Activated CD4-positive, alpha-beta T cell treated with anti-CD3 and anti-CD28 coated beads for 4 hours (primary cell): ENCODE results near the gene NDUFA5.

ENCODE experiments used
- DNase-seq, 2 donors: peaks; one replicate each; pipeline ENCODE4 v3.0.0-alpha.2; 2020

The NDUFA5 gene

DNA sequence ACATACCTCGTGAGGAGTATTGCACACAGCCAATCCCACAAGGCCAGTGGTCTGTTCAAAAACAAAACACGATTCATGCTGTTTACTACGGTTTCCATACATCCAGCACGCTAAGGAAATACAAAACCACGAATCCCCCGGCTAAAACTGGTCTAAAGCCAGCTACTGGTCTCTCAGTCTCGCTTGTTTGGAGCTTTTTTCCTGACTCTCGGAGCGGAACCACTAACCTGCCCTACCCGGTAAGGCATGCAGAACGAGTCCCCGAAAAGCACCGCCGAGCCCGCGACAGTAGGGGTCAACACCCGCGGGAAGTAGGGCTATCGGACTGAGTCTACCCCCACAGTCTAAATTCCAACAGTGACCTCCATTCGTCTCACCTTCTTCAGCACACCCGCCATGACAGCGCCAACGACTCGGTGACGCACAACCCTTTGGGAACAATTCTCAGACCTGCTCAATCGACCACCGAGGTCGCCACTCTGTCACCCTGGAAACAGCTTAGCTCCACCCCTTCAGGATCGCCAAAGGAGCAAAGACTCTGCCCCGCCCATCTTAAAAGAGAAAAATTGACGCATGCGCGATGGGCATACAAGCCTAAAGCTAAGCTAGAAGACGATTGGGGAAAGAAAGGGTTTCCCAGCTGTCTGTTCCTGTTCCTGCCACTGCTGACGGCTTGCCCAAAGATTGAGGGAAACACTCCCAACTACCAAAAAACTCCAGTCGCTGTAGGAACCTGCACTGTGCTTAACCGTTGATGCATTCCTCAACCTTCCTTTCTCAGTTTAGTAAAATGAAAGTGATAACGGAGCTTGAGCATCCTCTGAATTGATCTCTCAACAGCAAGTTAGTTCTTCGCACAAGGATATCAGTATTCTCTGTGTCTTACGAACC is at the start of gene NDUFA5:
Gene NDUFA5 (minus strand): TSS at position 421 of the 891 bp plus-strand sequence. CDS start 23 bp downstream, at position 398.
- peak; percentile 97 to 99 for DNase-seq

DNA sequence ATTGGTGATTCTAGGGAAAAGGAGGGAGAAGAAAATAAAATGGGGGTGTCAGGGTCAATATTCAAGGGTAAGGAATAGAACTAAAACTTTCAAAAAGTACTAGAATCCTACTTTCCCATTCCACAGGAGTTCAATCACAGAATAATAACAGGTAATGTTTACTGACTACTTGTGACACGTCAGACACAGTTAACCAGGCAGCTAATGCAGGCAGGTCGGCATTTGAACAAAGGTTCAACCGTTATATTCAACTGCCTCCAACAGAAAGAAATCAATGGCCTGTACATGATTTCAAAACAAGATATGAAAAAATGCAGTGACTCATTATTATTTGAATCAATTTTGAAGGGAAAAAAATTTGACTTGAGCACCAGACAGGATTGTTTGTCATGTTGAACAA is 47.1 kb upstream of the NDUFA5 start:
- no peak for DNase-seq

DNA sequence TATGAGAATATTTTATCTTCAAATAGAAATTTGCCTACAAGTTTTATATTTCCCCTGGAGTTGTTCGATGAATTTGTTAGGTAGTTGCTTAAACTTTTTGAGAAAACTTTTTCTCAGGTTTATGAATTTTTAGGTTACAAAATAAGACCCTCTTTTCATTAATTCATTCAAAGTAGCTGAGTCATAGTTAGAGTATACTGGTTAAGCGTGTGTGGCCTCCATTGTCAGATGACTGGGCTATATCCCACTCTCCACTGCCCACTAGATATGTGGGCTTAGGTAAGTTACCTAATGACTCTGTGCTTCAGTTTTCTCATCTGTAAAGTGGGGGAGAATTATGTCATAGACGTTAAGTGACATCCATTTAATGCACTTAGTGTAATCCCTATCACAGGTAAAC is 45.0 kb upstream of the NDUFA5 start:
- no peak for DNase-seq

DNA sequence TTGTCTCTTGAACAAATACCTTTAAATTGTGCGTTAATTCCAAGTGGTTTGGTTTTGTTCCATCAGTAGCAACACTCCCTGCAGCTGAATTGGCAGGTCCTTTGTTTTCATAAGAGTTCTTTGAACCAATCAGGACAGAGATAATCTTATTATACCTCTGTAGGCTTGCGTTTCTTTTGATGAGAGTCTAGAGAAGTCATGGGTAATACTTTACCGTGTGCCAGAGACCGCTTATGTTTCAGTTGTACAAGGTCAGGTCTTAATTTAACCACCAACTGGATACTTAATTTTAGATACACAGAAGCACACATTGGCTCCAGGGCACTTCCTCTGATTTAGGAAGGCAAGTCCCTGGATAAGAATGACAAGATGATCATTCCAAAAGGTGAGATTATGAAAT is 43.9 kb upstream of the NDUFA5 start, which contains the start of gene ASB15:
Gene ASB15 (plus strand): TSS at position 292 of the 400 bp plus-strand sequence. CDS start 12,682 bp downstream, outside the sequence.
- no peak for DNase-seq

DNA sequence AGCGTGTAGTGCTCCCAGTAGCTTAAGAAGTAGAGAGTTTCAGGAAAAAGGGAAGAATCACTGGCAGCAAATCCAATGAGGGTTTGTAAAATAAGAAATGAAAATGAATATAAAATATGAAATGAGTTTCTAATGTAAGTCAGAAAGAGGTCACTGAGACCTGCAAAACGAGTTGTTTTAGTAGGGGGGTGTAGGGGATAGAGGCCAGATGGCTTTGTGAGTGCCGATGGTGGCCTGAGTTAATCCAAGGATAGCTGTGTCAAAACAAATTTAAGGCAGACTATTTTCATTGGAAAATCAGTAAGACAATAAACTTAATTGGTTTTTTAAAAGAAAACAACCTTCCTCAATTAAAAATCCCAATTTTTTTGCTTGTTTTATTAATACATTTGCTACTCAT is 43.3 kb upstream of the NDUFA5 start:
- no peak for DNase-seq

DNA sequence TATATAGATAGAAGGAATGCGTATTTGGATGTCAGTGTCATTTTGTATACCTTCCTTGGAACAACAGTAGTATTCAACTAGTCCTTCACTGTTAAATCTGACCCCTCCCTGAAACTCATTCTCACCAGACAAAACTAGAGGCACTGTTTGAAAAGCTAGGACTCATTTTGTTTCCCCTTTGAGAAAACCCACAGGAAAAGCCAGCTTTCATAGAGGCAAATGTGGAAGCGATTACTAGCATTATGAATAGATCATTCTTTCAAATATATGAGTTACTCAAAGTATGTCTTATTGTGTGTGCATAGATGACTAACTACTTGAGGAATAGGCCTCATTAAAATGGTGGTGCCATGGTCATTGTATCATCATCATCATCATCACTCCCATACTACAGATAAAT is 42.1 kb upstream of the NDUFA5 start:
- DNase-seq = no peak

DNA sequence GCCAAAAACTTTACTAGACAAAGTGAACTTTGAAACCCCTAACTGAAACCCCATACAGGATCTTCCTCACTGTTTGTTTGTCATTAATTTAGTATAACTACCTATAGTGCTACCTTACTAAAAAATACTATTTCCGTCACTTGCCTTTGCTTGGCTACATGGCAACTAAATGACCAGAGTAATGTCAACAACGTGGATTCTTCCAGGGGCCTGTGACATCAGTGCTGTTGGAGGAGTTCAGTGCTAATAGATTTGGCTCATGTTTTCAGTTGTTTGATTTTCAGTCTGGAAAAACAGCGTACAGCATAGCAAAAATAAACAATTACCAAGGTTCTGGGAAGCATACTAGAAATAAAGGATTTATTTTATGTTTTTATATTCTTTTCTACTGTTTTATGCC is 41.0 kb upstream of the NDUFA5 start:
- DNase-seq = no peak

DNA sequence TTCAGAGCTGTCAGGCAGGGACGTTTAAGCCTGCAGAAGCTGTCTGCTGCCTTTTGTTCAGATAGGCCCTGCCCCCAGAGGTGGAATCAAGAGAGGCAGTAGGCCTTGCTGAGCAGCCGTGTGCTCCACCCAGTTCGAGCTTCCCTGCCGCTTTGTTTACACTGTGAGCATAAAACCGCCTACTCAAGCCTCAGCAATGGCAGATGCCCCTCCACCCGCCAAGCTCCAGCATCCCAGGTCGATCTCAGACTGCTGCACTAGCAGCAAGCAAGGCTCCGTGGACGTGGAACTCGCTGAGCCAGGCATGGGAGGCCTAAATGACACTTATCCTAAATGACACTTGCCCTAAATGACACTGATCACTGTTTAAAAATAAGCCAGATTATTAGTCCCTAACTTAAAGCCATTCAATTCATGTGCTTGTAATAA is 37.2 kb upstream of the NDUFA5 start:
- DNase-seq = no peak

DNA sequence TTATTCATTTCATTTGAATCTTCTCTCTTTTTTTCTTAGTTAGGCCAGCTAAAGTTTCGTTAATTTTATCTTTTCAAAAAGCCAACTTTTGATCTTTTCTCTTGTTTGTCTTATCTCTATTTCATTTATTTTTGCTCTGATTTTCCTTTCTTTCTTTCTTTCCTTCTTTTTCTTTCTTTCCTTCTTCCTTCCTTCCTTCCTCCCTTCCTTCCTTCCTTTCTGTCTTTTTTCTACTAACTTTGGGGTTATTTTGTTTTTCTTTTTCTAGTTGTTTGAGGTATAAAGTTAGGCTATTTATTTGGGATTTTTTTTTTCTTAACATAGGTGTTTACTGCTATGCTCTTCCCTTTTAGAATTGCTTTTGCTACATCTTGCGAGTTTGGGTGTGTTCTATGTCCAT is 30.8 kb upstream of the NDUFA5 start:
- no peak for DNase-seq

DNA sequence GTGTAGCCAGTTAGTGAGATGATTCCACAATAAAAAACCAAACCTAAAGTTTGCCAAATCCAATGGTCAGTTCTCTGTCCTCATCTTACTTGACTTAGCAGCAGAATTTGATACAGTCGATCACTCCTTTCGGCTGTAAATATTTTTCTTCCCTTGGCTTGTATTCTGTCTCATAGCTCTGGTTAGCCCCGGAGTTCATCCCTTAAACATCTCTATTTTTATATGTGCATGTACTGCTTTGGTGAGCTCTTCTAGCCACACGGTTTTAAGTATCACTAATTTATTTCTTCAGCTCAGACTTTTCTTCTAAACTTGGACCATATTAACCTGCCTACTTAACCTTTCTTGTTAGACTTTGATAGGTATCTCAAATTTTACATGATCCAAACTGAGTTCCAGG is 26.2 kb upstream of the NDUFA5 start:
- no peak for DNase-seq

DNA sequence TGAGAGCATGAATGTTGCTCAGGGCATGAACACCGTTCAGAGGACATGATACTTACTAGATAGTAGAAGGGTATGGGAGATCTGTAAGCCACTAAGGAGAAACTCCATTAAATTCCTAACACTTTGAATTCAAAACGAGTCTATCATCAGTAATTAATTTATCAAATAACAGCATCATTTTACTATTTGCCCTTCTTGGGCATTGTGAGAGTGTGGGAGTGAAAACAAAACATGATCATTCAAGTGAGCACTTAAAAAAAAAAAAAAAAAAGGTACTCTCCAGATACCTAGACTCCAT is 23.5 kb upstream of the NDUFA5 start:
- no peak for DNase-seq

DNA sequence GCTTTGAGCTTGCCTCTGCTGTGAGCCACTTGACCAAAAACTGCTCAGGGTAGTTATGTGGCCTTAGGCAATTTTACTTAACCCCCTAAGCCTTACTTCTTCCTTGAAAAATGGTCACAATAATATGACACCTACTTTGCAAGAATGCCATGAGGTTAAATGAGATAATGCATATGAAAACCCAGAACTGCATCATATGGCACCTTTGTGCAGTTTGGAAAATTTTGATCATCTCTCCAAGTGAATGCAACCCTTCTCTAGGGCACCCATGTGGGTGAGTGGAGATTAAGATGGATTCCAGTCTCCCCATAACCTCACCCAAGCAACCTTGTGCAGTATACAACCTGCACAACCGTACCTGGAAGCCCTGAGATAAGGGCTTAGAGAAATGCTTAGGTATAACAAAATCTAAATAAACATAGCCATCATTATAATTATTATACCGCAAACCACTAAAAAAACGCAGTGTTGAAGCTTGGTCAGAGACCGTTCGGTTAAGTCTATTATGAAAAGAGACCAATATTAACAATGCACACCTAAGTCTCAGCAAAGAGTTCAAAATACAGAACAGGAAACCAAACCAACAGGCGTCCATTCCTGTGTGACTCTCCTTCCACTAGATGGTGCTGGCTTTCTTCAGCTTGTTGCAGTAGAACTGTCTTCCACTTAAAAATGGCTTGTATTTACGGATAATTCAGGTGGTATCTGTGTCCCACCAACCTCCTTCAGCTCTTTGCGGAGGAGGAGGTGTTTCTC is 23.0 kb upstream of the NDUFA5 start:
- DNase-seq = no peak

DNA sequence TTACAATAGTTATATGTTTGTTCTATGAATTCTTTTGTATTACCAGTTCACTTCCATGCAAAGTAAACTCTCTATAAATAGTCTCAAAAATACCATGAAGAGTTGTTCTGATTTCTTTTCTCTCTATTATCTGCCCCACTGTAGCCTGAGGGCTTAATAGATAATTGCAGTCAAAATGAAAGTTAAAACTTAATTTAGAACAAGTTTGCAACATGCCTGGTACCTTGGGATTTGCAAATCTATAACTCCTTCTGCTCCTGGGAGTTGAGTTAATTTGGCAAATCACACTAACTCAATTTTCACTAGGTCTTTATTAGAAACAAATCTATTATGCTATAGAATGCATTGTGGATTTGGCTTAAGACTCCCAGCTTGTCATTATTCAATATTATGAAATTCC is 21.8 kb upstream of the NDUFA5 start:
- DNase-seq = no peak

DNA sequence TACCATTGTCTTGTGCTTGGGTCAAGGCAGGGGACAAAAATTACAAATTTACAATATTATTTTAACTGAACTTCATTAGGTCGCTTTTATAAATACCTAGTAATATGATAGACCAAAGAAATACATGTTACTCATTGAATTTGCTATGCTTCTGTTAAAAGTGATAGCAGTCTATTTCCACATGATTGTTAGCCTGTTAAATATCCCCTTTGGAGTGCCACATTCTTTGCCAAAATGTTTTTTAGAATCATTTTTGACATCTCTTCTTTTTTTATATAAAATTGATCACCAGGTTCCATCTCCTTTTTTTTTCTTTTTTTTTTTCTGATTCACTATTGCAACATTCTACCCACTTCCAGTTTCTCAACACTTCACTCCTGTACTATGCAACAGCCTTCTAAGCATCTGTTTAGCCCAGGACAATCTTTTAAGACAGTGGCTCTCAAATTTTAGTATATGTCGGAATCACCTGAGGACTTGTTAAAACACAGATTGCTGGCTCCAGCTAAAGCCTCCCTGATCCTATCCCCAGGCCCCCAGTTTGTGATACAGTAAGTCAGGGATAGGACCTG is 16.4 kb upstream of the NDUFA5 start:
- DNase-seq = no peak

DNA sequence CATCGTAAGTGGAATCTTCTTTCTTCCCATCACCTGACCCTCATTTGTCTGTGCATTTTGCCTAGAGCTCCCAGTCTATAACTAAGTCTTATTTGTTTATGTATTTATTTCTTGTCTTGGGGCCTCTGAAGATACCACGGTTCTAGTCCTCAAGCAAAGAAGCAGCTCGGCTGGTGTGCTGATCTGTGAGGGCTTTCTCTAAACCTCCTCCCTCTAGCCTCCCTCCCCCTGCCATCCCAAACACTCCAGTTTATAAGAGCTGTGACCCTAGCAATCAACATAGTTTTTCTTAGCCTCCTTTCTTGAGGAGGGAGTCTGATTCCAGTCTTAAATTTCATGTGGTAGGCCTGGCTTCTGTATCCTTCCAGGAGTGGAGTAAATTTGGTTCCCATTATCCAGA is 15.7 kb upstream of the NDUFA5 start:
- no peak for DNase-seq

DNA sequence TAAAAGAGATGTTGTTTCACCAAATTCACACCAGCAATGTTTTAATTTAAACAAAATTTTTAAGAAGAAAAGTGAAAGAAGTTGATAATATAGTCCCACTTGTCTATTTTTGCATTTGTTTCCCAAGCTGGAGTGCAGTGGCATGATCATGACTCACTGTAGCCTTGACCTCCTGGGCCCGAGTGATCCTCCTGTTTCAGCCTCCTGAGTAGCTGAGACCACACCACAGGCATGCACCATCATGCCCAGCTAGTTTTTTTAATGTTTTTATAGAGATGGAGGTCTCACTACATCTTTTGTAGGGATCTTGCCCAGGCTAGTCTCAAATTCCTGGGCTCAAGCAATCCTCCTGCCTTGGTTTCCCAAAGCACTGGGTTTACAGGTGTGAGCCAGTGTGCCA is 14.1 kb upstream of the NDUFA5 start:
- no peak for DNase-seq

DNA sequence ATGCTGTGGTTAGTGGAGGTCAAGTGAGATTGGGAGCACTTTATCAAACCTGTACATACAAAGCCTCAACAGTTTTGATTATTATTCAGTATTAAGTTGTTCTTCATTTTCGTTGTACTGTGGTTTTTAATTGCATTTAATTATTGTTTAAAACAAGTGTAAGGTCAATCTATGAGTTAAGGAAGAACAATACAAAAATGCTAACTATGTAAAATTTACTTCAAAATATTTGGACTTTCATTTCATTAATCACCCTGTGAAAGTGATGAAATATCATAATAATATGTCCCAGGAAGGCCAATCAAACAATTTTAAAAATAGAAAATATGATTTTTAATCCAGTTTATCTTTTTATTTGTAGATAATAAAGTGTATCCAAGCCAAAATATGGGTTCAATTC is 13.6 kb upstream of the NDUFA5 start:
- no peak for DNase-seq

DNA sequence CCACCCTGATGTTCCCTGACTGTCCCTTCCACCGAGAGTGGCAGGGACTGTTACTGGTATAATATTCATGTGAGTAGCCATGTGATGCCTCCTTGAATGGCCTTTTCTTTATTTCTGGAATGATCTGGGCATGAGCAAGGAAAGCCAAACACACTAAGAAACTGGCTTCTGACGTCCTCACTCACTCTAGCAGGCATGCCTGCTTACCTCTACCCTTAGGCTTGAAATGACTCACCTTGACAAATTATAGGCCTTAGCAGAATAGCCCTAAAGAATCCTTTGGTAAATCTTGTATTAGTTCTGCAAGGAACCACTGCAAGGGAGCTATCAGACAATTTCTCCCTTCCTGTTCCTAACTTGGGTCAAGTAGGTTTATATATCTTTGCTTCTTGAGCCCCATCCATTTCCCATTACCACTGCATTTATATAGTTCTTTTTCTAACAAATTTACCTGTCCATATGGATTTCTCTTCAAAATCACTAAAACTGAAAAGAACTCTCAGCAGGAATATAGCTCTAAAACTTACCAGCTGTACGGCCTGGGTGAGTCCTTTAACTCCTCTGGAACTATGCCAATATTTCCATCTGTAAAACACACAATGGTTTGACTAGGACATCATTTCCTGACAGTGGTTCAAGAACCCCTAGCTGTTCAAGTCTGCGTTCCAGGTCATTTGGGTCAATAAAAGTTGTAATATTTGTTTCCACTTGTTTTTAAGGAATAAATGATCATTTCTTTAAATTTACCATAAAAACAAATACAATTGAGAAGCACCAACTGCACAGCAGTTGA is 13.0 kb upstream of the NDUFA5 start:
- DNase-seq = no peak

DNA sequence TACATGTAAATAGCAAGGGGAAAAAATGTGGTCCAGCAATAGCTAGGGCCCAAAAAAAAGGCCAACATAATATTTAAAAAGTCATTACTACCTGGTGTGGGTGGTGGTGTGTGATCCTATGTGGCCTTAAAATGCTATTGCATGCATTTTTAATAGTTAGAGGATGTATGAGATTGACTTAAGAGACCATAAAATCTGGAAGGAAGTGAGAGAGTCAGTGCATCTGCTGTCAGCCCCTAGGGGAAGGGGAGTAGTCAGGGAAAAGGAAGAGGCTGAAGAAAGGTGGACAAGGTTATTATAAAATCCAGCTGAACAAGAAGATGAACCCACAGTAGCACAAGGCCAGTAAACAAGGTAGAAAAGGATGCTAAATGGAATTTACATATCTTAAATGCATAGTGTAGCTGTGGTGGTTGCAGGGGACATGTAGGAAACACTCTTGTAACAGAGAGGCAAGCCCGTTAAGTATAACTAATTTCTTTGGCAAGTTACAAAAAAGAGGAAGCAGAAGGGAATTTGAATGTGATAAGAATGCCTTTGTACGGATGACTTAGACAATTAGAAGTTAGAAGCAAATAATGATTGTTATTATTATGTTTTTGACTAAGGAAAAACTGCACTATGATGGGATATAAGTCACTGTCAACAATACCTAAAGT is 11.9 kb upstream of the NDUFA5 start:
- no peak for DNase-seq

DNA sequence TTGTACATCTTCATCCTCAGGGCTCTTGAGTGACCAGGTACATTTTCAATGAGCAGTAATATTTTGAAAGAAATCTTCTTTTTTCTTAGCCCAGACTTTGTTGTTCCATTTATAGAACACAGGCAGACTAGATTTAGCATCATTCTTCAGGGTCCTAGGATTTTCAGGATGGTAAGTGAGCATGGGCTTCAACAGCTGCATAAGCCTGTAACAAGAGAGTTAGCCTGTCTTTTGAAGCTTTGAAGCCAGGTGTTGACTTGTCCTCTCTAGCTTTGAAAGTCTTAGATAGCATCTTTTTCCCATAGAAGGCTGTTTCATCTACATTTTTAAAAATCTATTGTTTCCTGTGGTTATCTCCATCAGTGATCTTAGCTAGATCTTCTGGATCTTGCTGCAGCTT is 4.5 kb upstream of the NDUFA5 start:
- no peak for DNase-seq

DNA sequence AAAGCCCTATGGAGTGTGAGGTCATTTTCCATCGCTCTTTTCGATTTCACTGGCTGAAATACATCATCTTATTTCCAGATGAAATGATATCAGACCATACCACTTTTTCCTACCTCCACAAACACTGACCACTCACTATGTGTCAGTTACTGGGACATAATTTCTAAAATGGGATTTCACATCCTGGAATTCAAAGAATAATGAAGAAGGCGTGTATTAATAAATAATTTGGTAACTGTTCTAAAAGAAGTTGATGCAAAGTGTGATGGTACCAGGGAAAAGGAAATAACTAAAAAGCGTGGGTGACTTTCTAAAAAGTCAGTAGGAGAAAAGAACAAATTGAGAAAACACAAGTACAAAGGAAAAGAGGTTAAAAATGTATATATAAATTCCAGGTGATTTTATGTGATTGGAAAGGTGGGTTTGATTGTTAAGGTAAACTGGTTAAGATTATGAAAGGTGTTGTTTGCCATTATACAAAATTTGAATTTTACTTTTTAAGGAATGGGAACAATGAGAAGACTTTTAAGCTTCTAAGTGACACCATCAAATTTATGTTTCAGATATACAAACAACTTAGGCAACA is 764 bp upstream of the NDUFA5 start:
- no peak for DNase-seq

DNA sequence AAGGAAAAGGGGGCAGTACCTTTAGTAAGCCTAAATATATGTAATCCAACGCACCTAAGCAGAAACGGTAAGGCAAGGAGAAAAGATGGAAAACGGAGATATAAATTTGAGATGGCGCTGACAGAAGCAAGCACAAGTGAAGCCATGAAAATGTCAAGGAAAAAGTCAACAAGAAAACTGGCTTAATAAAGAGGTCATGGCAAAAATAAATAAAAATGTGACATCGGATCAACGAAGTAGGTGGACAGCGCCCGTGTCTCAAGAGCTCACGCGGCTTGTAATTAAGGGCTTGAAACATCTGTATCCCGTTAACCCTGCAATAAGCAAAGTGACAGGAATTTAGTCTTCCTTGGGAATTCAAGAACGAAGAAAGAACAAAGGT is 611 bp downstream of the NDUFA5 start:
- DNase-seq = no peak
